HepG2 (cell line): Measurements from ENCODE around the gene RFXANK. TPM values are rescaled to one million over a fixed set of nuclear protein-coding genes. Genes with fewer than 3 reads are reported as not detected.
A peak's percentile ranks its signal among the peaks of the same experiment; 100 is the strongest.

ENCODE experiments used
- ARNT2 ChIP-seq: sonication (generic); formaldehyde crosslinking; IDR thresholded peaks from 2 replicates; pipeline ENCODE4 v1.8.0; 2022; ENCODE audit warnings: mild to moderate bottlenecking, low read depth, missing genetic modification reagents, moderate library complexity
- BCL3 ChIP-seq: sonication (generic); formaldehyde crosslinking; IDR thresholded peaks from 2 replicates; pipeline ENCODE4 v1.5.1; 2020; ENCODE audit warnings: mild to moderate bottlenecking, missing genetic modification reagents, moderate library complexity
- BHLHE40 ChIP-seq: IDR thresholded peaks from 2 replicates; pipeline ENCODE4 v1.6.1; 2011; ENCODE audit warnings: low read length, improper control_type of control experiment
- CCDC6 ChIP-seq: sonication (generic); formaldehyde crosslinking; IDR thresholded peaks from 2 replicates; pipeline ENCODE4 v1.8.1; 2022; ENCODE audit warnings: mild to moderate bottlenecking, missing genetic modification reagents, moderate library complexity
- ELK4 ChIP-seq: sonication (generic); formaldehyde crosslinking; IDR thresholded peaks from 2 replicates; pipeline ENCODE4 v1.9.0; 2021; ENCODE audit warnings: missing genetic modification reagents, borderline replicate concordance
- GABPA ChIP-seq, 2 experiments: IDR thresholded peaks; 2 replicates each; pipeline ENCODE4 v1.6.1; 2011 to 2016; ENCODE audit warnings: low read depth in 2 of 2, low read length in 1 of 2, missing biosample characterization in 1 of 2, missing genetic modification characterization in 1 of 2
- GTF3A ChIP-seq: sonication (generic); formaldehyde crosslinking; conservative IDR thresholded peaks from 2 replicates; pipeline ENCODE4 v1.4.0; 2020; ENCODE audit warnings: mild to moderate bottlenecking, missing genetic modification reagents
- HDAC6 ChIP-seq: fragments of 200-600 bp; sonication (generic); IDR thresholded peaks from 2 replicates; pipeline ENCODE4 v1.7.0; 2017; ENCODE audit warnings: mild to moderate bottlenecking, antibody characterized with exemption, low read length, low read depth
- HNRNPL ChIP-seq: fragments of 200-400 bp; formaldehyde crosslinking; IDR thresholded peaks from 2 replicates; pipeline ENCODE4 v1.6.1; 2017; ENCODE audit warnings: mild to moderate bottlenecking, low read depth, low read length
- KAT7 ChIP-seq: IDR thresholded peaks from 2 replicates; pipeline ENCODE4 v1.6.1; 2018; ENCODE audit warnings: borderline replicate concordance, missing compliant biosample characterization
- MNT ChIP-seq: fragments of 450-650 bp; IDR thresholded peaks from 2 replicates; pipeline ENCODE4 v1.6.1; 2016
- MYC ChIP-seq: sonication (generic); formaldehyde crosslinking; IDR thresholded peaks from 2 replicates; pipeline ENCODE4 v1.9.0; 2021; ENCODE audit warnings: missing genetic modification reagents, borderline replicate concordance
- PHF5A ChIP-seq: IDR thresholded peaks from one replicate; pipeline ENCODE4 v1.6.1; 2018; ENCODE audit warnings: low read depth, missing genetic modification reagents; ENCODE audit not compliant: unreplicated experiment
- SMAD3 ChIP-seq: sonication (generic); formaldehyde crosslinking; IDR thresholded peaks from 2 replicates; pipeline ENCODE4 v1.4.0; 2020; ENCODE audit warnings: missing genetic modification reagents
- TBX2 ChIP-seq: sonication (generic); formaldehyde crosslinking; IDR thresholded peaks from 2 replicates; pipeline ENCODE4 v1.5.0; 2020; ENCODE audit warnings: missing genetic modification reagents, mild to moderate bottlenecking, borderline replicate concordance
- TGIF2 ChIP-seq: IDR thresholded peaks from 2 replicates; pipeline ENCODE4 v1.6.1; 2016; ENCODE audit warnings: control low read depth, missing compliant biosample characterization
- ZBTB33 ChIP-seq: sonication (generic); formaldehyde crosslinking; IDR thresholded peaks from 2 replicates; pipeline ENCODE4 v1.4.0; 2020; ENCODE audit warnings: missing genetic modification reagents
- ZNF225 ChIP-seq: sonication (generic); formaldehyde crosslinking; IDR thresholded peaks from 2 replicates; pipeline ENCODE4 v1.4.0; 2020; ENCODE audit warnings: mild to moderate bottlenecking, missing genetic modification reagents
- ZNF329 ChIP-seq: sonication (generic); formaldehyde crosslinking; IDR thresholded peaks from 2 replicates; pipeline ENCODE4 v1.9.0; 2021; ENCODE audit warnings: low read depth, mild to moderate bottlenecking, missing genetic modification reagents
- ZNF614 ChIP-seq: IDR thresholded peaks from 2 replicates; pipeline ENCODE4 v1.6.1; 2018; ENCODE audit warnings: missing biosample characterization, missing genetic modification reagents, inconsistent platforms, borderline replicate concordance
- ZNF777 ChIP-seq: sonication (generic); formaldehyde crosslinking; IDR thresholded peaks from 2 replicates; pipeline ENCODE4 v1.4.0; 2020; ENCODE audit warnings: missing genetic modification reagents
- ZNF788 ChIP-seq: sonication (generic); formaldehyde crosslinking; IDR thresholded peaks from 2 replicates; pipeline ENCODE4 v1.5.0; 2020; ENCODE audit warnings: mild to moderate bottlenecking, missing genetic modification reagents, borderline replicate concordance
- polyA plus RNA-seq, 8 experiments: library from polyadenylated mRNA; depleted of rRNA in 3 of 8; stranded (reverse) in 7 of 8; unstranded in 1 of 8; fragments of >200 nt; fragmentation: Illumina TruSeq in 4 of 8; extraction: Trizol in 4 of 8; gene quantifications; 2 replicates each; pipeline versions ENCODE4 v1.2.1 to v1.2.3, GENCODE V29; 2011 to 2016; ENCODE audit warnings: low read depth in 4 of 8, missing spikeins in 1 of 8, mixed read lengths in 1 of 8; ENCODE audit not compliant: insufficient read depth in 1 of 8
- total RNA-seq, 5 experiments: library from RNA; depleted of rRNA; stranded (reverse); fragments of >200 nt; fragmentation: Illumina TruSeq; extraction: Trizol; gene quantifications; 2 replicates each; pipeline ENCODE4 v1.2.3, GENCODE V29; 2016; ENCODE audit warnings: low read depth in 1 of 5

The RFXANK gene
- total and polyA plus RNA-seq, 2 of the 13 experiments (the other 11 are each of a cell fraction or from before 2014, with no cell fraction given), result 49.9 to 80.7 TPM

- no peak for TF ChIP-seq ELK4 (CRISPR knock-in tag)
- TF ChIP-seq ZNF788 (CRISPR knock-in tag), result peak; percentile 49; the same call in 1 of the 2 replicates
- TF ChIP-seq HDAC6, result no peak
- peak; percentile 33 for TF ChIP-seq PHF5A
- peak; percentile 83 for TF ChIP-seq ZBTB33
- peak; percentile 30; the same call in 1 of the 2 replicates for TF ChIP-seq MYC
- peak; percentile 31; the same call in 1 of the 2 replicates for TF ChIP-seq ARNT2 (CRISPR knock-in tag)
- 0 out of 2 replicates have a peak, but pooled peaks have one; percentile 39 for TF ChIP-seq ZNF329 (CRISPR knock-in tag)
- no peak for TF ChIP-seq CCDC6 (CRISPR knock-in tag)
- peak; percentile 30; the same call in 1 of the 2 replicates for TF ChIP-seq ZNF614
- TF ChIP-seq SMAD3 (CRISPR knock-in tag), result 0 out of 2 replicates have a peak, but pooled peaks have one; percentile 30
- no peak for TF ChIP-seq MNT
- 0 out of 2 replicates have a peak, but pooled peaks have one; percentile 44 for TF ChIP-seq ZNF777 (CRISPR knock-in tag)
- TF ChIP-seq TBX2, result no peak
- TF ChIP-seq TGIF2 (CRISPR knock-in tag), result no peak
- TF ChIP-seq BHLHE40, result 0 out of 2 replicates have a peak, but pooled peaks have one; percentile 10
- TF ChIP-seq GTF3A (CRISPR knock-in tag), result no peak
- TF ChIP-seq GABPA (IDR thresholded peaks at IDR 0.05; ENCODE audit: low read depth, low read length), result no peak
- peak; percentile 63 for TF ChIP-seq GABPA (CRISPR knock-in tag; IDR thresholded peaks at IDR 0.05; ENCODE audit: low read depth)
- TF ChIP-seq BCL3 (CRISPR knock-in tag), result no peak
- no peak for TF ChIP-seq KAT7 (CRISPR knock-in tag)
- TF ChIP-seq HNRNPL, result 0 out of 2 replicates have a peak, but pooled peaks have one; percentile 33
- 0 out of 2 replicates have a peak, but pooled peaks have one; percentile 21 for TF ChIP-seq ZNF225 (CRISPR knock-in tag)
- TF ChIP-seq, all 625 proteins: peak for 32
Observed at GRCh38 chr19:19145684-19146608, 46.1 kb upstream of the RFXANK start (continued).
